HL-60 (cell line): Measurements from ENCODE around the gene RUNDC3A.

Experiments
- GABPA ChIP-seq: IDR thresholded peaks from 2 replicates; pipeline ENCODE4 v1.6.1; 2012; ENCODE audit warnings: low read depth
- POLR2AphosphoS5 ChIP-seq: IDR thresholded peaks from 2 replicates; pipeline ENCODE4 v1.6.1; 2012; ENCODE audit warnings: low read depth
- SPI1 ChIP-seq: IDR thresholded peaks from 2 replicates; pipeline ENCODE4 v1.6.1; 2012; ENCODE audit warnings: low read depth, mild to moderate bottlenecking, borderline replicate concordance
- TF ChIP-seq, protein P1 (sequence below): IDR thresholded peaks from one replicate; pipeline ENCODE4 v1.5.1; 2011; ENCODE audit warnings: low read length, control low read depth, inconsistent platforms; ENCODE audit not compliant: insufficient read depth
- TF ChIP-seq, protein P2 (sequence below): IDR thresholded peaks from 2 replicates; pipeline ENCODE4 v1.6.1; 2012; ENCODE audit warnings: low read depth; ENCODE audit not compliant: insufficient replicate concordance

DNA sequence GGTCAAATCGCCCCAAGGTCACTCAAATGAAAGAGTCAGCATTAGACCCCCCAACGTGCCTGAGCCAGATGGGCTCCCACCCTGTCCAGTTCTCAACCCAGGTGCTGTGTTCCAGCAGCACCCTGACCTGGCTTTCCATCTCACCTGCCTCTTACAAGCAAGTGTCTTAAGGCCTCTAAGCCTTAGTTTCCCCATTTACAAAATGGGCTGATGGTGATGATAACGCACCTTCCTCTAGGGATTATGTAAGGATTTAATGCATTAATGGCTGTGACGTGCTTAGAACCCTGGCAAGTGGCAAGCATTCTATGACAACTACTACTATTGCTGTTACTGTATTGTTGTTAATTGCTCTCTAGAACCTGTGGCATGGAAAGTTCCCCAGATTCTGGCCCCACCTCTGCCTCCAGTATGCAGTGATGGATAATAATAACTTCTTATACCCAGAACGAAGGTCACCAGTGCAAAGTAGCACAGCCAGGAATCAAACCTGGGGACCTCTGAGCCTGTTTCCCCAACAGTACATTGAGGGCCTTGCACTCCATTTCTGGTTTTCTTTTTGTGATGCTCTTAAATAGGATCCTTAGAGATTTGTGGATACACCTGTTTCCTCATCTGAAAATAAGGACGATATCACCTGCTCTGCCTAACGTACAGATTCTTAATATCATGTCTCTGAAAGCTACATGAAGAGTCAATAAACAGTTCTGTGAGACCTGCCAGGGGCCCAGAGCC, 19.5 kb downstream of the RUNDC3A start:
- TF ChIP-seq, protein P1, sequence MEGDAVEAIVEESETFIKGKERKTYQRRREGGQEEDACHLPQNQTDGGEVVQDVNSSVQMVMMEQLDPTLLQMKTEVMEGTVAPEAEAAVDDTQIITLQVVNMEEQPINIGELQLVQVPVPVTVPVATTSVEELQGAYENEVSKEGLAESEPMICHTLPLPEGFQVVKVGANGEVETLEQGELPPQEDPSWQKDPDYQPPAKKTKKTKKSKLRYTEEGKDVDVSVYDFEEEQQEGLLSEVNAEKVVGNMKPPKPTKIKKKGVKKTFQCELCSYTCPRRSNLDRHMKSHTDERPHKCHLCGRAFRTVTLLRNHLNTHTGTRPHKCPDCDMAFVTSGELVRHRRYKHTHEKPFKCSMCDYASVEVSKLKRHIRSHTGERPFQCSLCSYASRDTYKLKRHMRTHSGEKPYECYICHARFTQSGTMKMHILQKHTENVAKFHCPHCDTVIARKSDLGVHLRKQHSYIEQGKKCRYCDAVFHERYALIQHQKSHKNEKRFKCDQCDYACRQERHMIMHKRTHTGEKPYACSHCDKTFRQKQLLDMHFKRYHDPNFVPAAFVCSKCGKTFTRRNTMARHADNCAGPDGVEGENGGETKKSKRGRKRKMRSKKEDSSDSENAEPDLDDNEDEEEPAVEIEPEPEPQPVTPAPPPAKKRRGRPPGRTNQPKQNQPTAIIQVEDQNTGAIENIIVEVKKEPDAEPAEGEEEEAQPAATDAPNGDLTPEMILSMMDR = no peak
- TF ChIP-seq, protein P2, sequence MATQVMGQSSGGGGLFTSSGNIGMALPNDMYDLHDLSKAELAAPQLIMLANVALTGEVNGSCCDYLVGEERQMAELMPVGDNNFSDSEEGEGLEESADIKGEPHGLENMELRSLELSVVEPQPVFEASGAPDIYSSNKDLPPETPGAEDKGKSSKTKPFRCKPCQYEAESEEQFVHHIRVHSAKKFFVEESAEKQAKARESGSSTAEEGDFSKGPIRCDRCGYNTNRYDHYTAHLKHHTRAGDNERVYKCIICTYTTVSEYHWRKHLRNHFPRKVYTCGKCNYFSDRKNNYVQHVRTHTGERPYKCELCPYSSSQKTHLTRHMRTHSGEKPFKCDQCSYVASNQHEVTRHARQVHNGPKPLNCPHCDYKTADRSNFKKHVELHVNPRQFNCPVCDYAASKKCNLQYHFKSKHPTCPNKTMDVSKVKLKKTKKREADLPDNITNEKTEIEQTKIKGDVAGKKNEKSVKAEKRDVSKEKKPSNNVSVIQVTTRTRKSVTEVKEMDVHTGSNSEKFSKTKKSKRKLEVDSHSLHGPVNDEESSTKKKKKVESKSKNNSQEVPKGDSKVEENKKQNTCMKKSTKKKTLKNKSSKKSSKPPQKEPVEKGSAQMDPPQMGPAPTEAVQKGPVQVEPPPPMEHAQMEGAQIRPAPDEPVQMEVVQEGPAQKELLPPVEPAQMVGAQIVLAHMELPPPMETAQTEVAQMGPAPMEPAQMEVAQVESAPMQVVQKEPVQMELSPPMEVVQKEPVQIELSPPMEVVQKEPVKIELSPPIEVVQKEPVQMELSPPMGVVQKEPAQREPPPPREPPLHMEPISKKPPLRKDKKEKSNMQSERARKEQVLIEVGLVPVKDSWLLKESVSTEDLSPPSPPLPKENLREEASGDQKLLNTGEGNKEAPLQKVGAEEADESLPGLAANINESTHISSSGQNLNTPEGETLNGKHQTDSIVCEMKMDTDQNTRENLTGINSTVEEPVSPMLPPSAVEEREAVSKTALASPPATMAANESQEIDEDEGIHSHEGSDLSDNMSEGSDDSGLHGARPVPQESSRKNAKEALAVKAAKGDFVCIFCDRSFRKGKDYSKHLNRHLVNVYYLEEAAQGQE = no peak
- TF ChIP-seq POLR2AphosphoS5 (no peak), GABPA (no peak), SPI1 (no peak)
